ENCODE results near the gene SERPINB7.

DNA sequence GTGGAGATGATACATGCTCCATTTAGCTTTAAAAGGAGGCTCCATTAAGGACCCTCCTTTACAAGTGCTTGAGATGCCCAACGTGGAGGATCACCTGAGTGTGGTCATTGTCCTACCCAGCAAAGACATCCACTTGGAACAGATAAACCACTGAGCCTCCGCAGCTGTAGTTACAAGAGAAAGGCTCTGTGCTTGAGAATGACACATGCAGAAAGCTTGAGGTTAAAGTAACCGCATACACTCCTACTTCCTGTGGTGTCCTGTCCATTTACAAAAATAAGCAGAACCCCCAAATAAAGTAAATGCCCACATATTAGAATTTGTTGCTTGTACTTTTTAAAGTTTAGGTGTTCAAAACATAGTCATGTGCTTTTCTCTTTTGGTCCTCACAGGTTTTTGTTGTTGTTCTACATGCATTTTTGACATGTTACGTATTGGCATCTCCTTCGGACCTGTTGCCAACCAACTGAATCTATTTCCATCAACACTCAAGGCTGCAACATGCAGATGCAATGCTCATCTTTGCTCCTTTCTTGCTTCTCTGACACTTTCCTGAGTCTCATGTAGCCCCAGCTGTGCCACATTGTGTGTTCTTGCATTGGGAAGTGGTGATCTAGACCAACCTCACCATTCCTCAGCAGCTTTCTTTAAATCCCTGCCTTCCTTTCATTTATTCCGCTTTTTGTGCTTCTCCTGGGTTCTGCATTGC, 56.0 kb downstream of the SERPINB7 start:
- TF ChIP-seq, protein P1, sequence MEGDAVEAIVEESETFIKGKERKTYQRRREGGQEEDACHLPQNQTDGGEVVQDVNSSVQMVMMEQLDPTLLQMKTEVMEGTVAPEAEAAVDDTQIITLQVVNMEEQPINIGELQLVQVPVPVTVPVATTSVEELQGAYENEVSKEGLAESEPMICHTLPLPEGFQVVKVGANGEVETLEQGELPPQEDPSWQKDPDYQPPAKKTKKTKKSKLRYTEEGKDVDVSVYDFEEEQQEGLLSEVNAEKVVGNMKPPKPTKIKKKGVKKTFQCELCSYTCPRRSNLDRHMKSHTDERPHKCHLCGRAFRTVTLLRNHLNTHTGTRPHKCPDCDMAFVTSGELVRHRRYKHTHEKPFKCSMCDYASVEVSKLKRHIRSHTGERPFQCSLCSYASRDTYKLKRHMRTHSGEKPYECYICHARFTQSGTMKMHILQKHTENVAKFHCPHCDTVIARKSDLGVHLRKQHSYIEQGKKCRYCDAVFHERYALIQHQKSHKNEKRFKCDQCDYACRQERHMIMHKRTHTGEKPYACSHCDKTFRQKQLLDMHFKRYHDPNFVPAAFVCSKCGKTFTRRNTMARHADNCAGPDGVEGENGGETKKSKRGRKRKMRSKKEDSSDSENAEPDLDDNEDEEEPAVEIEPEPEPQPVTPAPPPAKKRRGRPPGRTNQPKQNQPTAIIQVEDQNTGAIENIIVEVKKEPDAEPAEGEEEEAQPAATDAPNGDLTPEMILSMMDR (IDR thresholded peaks at IDR 0.05): no peak
- TF ChIP-seq POLR2A (IDR thresholded peaks at IDR 0.05): no peak
